Endothelial cell (in vitro differentiated cells): ENCODE measurements around the gene TMEM132D. TPM values are rescaled to one million over a fixed set of nuclear protein-coding genes. Genes with fewer than 3 reads are reported as not detected.

Source experiments
- DNase-seq: peaks from one replicate; pipeline ENCODE4 v3.0.0; 2021; ENCODE audit warnings: low spot score
- H3K27ac Mint-ChIP-seq: one replicate; pipeline ENCODE4 v1.8.0; 2021; ENCODE audit warnings: mixed read lengths, inconsistent platforms; ENCODE audit not compliant: unreplicated experiment
- H3K27me3 Mint-ChIP-seq: one replicate; pipeline ENCODE4 v1.8.0; 2021; ENCODE audit warnings: mild to moderate bottlenecking, moderate library complexity, mixed read lengths, inconsistent platforms; ENCODE audit not compliant: unreplicated experiment
- H3K36me3 Mint-ChIP-seq: one replicate; pipeline ENCODE4 v1.8.0; 2021; ENCODE audit warnings: mild to moderate bottlenecking, low read depth, mixed read lengths, inconsistent platforms; ENCODE audit not compliant: unreplicated experiment
- H3K4me1 Mint-ChIP-seq: one replicate; pipeline ENCODE4 v1.8.0; 2021; ENCODE audit warnings: mild to moderate bottlenecking, mixed read lengths, inconsistent platforms; ENCODE audit not compliant: unreplicated experiment
- H3K4me3 Mint-ChIP-seq: one replicate; pipeline ENCODE4 v1.8.0; 2021; ENCODE audit warnings: mild to moderate bottlenecking, mixed read lengths, inconsistent platforms; ENCODE audit not compliant: unreplicated experiment
- H3K9me3 Mint-ChIP-seq: one replicate; pipeline ENCODE4 v1.8.0; 2021; ENCODE audit warnings: mixed read lengths, inconsistent platforms; ENCODE audit not compliant: unreplicated experiment
- CTCF ChIP-seq: fragments of 200-600 bp; sonication (generic); IDR thresholded peaks from one replicate; pipeline ENCODE4 v1.5.0; 2021; ENCODE audit warnings: antibody characterized with exemption; ENCODE audit not compliant: unreplicated experiment
- total RNA-seq: library from RNA; stranded (reverse); fragmentation: NEBNext Ultra II Directional; extraction: Animal tissue kit (Norgen Biotek cat#: 25700); gene quantifications from one replicate; pipeline ENCODE4 v1.2.1, GENCODE V29; 2021; ENCODE audit not compliant: unreplicated experiment

The TMEM132D gene
- total RNA-seq, 1 donor from 2014 or later: not detected

- no peak for DNase-seq
- Mint-ChIP-seq H3K4me1 (no peaks in the 10 kb centered on the region), H3K27ac (no peak overlapping the region), H3K4me3 (no peak overlapping the region), H3K27me3 (peaks cover 3% of the 10 kb centered on the region), H3K36me3 (peaks cover 22% of the 10 kb centered on the region), H3K9me3 (peaks cover 34% of the 10 kb centered on the region)
- no peak for TF ChIP-seq CTCF
These were observed 174.7 kb downstream of the TMEM132D start for GRCh38 chr12:129729170-129729569.

- no peak overlapping the region for H3K4me3 Mint-ChIP-seq
- TF ChIP-seq CTCF: no peak
- H3K9me3 Mint-ChIP-seq: peaks cover 46% of the 10 kb centered on the region
- H3K27ac Mint-ChIP-seq: no peak overlapping the region
- peaks cover 23% of the 10 kb centered on the region for H3K36me3 Mint-ChIP-seq
- H3K27me3 Mint-ChIP-seq: peaks cover 8% of the 10 kb centered on the region
- no peaks in the 10 kb centered on the region for H3K4me1 Mint-ChIP-seq
- DNase-seq: no peak
These were observed 176.7 kb downstream of the TMEM132D start for GRCh38 chr12:129727100-129727499.

- TF ChIP-seq CTCF: no peak
- Mint-ChIP-seq H3K36me3 (peaks cover 12% of the 10 kb centered on the region), H3K27ac (no peak overlapping the region), H3K4me1 (no peaks in the 10 kb centered on the region), H3K27me3 (peaks cover 7% of the 10 kb centered on the region), H3K4me3 (no peak overlapping the region), H3K9me3 (peaks cover 52% of the 10 kb centered on the region)
- no peak for DNase-seq
These were observed 180.6 kb downstream of the TMEM132D start for GRCh38 chr12:129723260-129723659.

GRCh38 chr12:129720618-129721017 is 183.2 kb downstream of the TMEM132D start:
- Mint-ChIP-seq H3K9me3 (peaks cover 51% of the 10 kb centered on the region), H3K4me3 (no peak overlapping the region), H3K27ac (no peak overlapping the region), H3K27me3 (peaks cover 7% of the 10 kb centered on the region), H3K4me1 (no peaks in the 10 kb centered on the region), H3K36me3 (peaks cover 8% of the 10 kb centered on the region)
- DNase-seq: no peak
- no peak for TF ChIP-seq CTCF

GRCh38 chr12:129719416-129719815 is 184.4 kb downstream of the TMEM132D start:
- Mint-ChIP-seq H3K27ac (no peak overlapping the region), H3K36me3 (peaks cover 8% of the 10 kb centered on the region), H3K9me3 (peaks cover 54% of the 10 kb centered on the region), H3K4me1 (no peaks in the 10 kb centered on the region), H3K4me3 (no peak overlapping the region), H3K27me3 (peaks cover 7% of the 10 kb centered on the region)
- no peak for DNase-seq
- no peak for TF ChIP-seq CTCF
